GM18526 (cell line): Measurements from ENCODE around the gene TAF6.

Experiments
- POLR2A ChIP-seq: IDR thresholded peaks from 3 replicates; pipeline ENCODE4 v1.6.1; 2011; ENCODE audit not compliant: insufficient read length; ENCODE audit errors: extremely low read depth

TAF6 gene

GRCh38 chr7:100077205-100077604, 42.0 kb downstream of the TAF6 start:
- no peak for TF ChIP-seq POLR2A

GRCh38 chr7:100075418-100075817, 43.7 kb downstream of the TAF6 start:
- TF ChIP-seq POLR2A, result no peak

GRCh38 chr7:100074841-100075240, 44.3 kb downstream of the TAF6 start:
- TF ChIP-seq POLR2A, result no peak

- TF ChIP-seq POLR2A, result no peak
These were observed 46.7 kb downstream of the TAF6 start for GRCh38 chr7:100072462-100072861.

GRCh38 chr7:100071018-100071723, 48.0 kb downstream of the TAF6 start:
- TF ChIP-seq POLR2A, result no peak

- no peak for TF ChIP-seq POLR2A
These were observed 49.2 kb downstream of the TAF6 start for GRCh38 chr7:100069991-100070390.

- TF ChIP-seq POLR2A, result no peak
These were observed 52.2 kb downstream of the TAF6 start for GRCh38 chr7:100066953-100067352.

- no peak for TF ChIP-seq POLR2A
These were observed 53.5 kb downstream of the TAF6 start for GRCh38 chr7:100065452-100066186.

- TF ChIP-seq POLR2A, result no peak
These were observed 55.0 kb downstream of the TAF6 start for GRCh38 chr7:100064162-100064561.

- no peak for TF ChIP-seq POLR2A
These were observed 55.8 kb downstream of the TAF6 start for GRCh38 chr7:100063376-100063775.

GRCh38 chr7:100061518-100062193, 57.5 kb downstream of the TAF6 start:
- no peak for TF ChIP-seq POLR2A

GRCh38 chr7:100059251-100059739, 59.9 kb downstream of the TAF6 start:
- no peak for TF ChIP-seq POLR2A
